ENCODE results near the gene GNA15.
"Not testable (repeated sequence)": the region's sequence is repeated elsewhere in the genome, so short reads cannot be mapped to it uniquely, and the experiment has no call there.

Gene GNA15, protein sequence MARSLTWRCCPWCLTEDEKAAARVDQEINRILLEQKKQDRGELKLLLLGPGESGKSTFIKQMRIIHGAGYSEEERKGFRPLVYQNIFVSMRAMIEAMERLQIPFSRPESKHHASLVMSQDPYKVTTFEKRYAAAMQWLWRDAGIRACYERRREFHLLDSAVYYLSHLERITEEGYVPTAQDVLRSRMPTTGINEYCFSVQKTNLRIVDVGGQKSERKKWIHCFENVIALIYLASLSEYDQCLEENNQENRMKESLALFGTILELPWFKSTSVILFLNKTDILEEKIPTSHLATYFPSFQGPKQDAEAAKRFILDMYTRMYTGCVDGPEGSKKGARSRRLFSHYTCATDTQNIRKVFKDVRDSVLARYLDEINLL

DNA sequence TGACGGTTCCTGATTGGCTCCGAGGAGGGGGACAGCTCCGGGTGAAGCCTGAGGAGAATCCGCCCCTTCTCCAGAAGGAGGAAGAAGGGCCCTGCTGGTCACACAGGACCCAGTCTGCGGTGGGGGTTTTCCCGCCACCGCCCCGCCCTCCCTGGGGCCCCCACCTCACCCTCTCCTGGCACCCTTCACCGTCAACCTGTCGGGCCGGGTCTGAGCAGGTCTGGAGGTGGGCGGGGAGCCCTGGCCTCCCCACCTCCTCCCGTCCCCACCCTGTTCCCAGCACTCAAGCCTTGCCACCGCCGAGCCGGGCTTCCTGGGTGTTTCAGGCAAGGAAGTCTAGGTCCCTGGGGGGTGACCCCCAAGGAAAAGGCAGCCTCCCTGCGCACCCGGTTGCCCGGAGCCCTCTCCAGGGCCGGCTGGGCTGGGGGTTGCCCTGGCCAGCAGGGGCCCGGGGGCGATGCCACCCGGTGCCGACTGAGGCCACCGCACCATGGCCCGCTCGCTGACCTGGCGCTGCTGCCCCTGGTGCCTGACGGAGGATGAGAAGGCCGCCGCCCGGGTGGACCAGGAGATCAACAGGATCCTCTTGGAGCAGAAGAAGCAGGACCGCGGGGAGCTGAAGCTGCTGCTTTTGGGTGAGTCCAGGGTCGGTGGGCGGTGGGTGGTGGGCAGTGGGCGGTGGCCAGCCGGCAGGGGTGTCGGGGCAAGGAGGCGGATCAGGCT lies at the start of gene GNA15:
Gene GNA15, plus strand, starts transcription at position 73 of the 723 bp plus-strand sequence. Its CDS starts 418 bp downstream, at position 491.
- DNase-seq (ENCODE audit: low read depth in 2 of 2), result no peak

DNA sequence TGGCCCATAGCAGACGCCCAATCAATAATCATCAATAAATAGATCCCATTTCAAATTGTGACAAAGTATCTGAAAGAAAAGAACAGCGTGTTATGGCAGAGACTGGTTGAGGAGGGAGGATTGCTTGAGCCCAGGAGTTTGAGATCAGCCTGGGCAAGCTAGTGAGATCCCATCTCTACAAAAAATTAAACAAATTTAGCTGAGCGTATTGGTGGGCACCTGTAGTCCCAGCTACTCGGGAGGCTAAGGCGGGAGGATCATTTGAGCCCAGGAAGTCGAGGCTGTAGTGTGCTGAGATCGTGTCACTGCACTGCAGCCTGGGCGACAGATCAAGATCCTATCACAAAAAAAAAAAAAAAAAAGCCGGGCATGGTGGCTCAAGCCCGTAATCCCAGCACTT lies 48.1 kb upstream of the GNA15 start:
- no peak for DNase-seq (ENCODE audit: low read depth in 2 of 2)

DNA sequence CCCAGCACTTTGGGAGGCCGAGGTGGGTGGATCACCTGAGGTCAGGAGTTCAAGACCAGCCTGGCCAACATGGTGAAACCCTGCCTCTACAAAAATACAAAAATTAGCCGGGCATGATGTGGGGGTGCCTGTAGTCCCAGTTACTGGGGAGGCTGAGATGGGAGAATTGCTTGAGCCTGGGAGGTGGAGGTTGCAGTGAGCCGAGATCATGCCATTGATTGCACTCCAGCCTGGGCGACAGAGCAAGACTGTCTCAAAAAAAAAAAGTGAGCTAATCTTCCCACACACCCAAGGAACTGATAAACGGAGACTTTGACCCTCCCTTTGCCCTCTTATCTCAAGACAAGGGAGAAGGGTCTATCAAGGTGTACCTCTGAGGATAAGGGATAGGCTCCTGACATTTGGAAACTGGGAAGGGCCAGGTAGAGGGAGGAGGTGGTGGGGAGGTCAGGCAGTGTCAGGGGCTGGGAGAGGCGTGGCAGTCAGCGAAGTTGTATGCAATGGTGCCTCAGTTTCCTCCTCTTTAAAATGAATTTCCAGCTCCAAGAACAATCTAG lies 46.5 kb upstream of the GNA15 start:
- DNase-seq (ENCODE audit: low read depth in 2 of 2), result not testable (repeated sequence)

DNA sequence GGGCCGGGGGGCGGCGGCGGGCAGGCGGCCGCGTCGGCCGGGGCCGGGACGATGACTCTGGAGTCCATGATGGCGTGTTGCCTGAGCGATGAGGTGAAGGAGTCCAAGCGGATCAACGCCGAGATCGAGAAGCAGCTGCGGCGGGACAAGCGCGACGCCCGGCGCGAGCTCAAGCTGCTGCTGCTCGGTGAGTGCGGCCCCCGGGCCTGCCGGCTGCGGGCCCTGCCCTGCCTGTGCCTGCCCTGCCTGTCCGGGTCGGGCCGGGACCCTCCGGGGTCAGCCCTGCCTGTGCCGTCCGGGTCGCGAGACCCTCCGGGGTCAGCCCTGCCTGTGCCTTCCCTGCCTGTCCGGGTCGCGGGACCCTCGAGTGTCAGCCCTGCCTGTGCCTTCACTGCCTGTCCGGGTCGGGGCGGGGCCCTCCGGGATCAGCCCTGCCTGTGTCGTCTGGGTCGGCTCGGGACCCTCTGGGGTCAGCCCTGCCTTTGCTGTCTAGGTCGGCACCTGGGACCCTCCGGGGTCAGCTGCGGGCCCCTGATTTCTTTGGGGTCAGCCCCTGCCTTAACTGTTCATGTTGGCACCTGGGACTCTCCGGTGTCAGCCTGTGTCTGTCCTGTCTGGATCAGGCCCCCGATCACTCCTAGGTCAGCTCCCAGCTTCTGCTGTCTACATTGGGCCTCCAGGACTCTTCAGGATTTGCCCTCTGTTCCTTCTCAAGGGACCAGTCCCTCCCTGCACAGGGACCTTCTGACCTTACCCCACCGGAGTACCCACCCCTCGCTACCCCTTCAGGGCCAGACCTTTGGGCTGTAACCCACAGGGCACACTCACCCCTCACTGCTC lies 41.0 kb upstream of the GNA15 start:
- no peak for DNase-seq (ENCODE audit: low read depth in 2 of 2)

DNA sequence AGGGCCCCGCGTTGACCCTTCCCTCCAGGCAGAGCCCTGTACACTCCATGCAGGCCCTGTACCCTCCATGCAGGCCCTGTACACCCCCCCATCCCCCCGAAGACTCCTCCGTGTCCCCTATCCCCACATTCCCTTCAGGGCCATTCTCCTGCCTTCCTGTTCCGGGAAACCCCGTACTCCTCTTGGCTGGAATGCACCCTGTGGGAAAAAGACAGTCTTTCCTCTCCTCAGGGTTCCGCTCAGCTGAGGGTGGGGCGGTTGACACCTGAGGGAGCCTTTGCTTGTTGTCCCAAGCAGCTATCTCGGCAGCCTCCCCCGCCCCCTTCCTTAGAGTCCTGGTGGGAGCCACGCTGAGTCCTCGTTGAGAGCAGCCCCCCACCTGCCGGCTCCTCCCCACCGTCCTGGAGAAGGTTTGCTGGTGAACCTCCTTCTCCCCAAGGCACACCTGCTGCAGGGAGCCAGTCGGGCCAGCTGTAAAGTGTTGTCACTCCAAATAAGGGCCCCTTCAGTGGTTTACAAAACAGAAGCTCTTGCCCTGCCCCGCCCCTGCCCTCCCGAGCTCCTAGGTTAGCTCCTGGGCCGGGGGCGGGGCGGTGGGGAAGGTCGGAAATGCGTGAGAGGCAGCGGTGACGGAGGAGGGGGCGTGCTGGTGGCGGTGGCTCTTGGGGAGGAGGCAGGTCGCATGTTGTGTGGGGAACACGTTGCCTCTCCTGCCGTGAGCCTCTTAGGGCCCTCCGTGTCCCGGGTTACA lies 40.2 kb upstream of the GNA15 start:
- DNase-seq (ENCODE audit: low read depth in 2 of 2), result no peak

DNA sequence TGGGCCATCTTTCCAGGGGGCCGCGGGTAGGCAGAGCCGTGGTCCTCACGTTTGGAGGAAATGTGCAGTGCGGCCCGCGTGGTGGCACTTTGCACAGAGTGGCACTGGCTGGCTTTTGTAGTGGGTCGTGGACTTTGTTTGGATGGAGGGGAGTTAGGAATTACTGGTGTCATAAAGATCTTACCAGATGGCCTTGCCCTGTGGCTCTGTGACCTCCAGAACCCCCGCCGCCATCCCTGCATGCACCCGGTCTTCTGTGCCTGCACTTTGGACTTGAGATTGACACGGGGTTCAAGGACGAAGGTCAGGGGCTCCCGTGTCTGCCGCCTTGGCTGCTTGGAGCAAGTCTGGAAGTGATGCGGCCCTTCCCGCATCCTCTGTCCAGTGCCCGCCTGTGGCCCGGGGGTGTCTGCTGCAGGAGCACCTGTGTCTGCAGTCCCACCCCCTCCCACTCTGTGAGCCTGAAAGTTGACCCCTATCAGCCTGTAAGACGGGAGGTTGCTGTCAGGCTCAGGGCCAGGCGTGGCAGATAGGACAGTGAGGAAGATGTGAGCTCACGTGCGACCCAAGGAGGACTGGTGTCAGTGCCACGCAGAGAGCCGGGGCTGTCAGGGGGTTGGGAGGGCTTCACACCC lies 39.4 kb upstream of the GNA15 start:
- no peak for DNase-seq (ENCODE audit: low read depth in 2 of 2)

DNA sequence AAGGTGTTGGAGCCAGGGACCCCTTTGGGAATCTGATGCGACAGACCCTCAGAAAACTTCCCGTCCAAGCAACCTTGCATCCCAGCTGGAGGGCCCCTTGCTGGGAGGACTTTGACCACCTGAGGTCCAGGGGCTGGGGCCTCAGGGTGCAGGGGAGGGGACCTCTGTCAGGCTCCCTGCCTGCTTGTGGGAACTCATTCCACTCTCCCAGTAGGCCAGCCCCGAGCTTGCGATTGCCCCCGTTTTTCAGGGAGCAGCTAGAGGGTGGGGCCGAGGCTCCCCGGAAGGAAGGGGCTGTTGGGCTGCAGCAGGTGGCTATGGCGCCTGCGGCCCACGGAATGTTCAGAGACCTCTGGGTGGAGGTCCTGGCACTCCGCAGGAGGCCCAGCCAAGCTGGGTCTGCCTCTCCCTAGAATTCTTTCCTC lies 38.9 kb upstream of the GNA15 start:
- no peak for DNase-seq (ENCODE audit: low read depth in 2 of 2)

DNA sequence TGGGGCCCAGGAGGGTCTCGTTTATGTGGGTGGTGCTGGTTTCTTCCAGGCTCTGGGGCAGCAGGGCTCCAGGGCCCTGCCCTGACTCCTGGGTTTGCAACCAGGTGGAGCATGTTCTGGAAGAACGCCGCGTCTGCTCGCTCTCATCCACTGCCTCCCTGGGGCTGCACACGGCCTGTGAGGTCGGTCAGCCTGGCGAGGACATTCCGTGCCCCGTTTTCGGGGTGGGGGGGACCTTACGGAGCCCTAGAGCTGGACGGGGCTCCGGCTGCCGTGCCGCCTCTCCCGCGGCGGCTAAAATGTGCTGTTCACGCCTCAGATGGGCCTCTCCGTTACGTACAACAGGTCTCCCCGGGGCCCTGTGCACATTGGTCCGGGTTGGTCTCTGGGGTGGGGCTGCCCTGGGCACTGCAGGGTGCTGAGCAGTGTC lies 38.4 kb upstream of the GNA15 start:
- DNase-seq (ENCODE audit: low read depth in 2 of 2), result no peak

DNA sequence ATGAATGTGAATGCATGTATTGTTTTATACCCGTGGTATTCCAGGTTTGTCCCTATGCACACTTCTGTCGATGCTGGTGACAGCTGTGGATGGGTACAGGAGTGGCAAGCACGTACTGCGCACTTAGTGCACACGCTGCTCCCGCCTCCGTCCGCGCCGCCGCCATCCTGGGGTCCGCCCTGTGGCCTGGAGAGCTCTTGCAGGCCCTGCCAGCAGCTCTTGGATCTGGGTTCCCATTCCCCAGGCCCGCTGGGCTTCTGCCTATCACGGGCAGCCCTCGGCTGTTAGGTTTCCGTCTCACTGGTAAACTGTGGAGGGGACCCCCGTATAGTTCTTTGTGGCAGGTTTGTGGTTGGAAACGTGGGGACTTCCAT lies 37.7 kb upstream of the GNA15 start:
- no peak for DNase-seq (ENCODE audit: low read depth in 2 of 2)

DNA sequence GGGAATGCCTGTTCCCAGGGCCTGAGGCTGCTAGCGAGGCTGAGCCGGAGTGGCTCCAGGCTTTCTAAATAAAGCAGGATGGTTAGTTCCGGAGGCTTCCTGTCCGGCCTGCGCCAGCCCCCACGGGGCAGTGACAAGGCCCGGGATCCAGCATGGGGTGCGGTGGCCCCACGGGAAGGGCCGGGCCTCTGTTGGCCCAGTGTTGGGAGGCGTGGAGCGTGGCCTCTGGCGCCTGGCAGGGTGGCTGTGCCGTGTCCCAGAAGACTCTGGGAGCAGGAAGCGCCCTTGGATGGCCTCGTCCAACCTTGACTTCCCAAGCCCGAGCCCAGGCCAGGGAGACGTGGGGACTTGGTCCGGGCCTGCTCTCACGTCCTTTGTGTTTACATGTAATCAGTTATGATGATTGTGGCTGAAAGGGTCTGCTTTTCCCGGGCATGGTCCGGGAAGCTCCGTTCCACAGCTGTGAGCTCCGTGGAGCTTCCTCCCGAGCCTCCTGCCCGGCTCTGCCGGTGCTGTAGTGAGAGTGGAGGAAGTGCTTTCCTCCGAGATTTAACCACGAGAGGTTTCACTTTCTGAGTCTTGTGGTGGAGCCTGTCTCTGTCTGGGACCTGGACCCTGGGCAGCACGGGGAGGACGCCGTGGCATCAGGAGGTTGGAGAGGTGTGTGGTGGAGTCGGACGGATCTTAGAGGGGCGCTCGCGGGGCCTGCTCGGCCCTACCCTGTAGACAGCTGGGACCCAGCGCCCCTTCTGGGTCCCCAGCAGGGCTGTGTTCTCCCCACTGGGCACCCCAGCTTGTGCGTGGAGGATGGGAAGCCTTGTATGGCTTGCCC lies 37.1 kb upstream of the GNA15 start:
- DNase-seq (ENCODE audit: low read depth in 2 of 2), result no peak

DNA sequence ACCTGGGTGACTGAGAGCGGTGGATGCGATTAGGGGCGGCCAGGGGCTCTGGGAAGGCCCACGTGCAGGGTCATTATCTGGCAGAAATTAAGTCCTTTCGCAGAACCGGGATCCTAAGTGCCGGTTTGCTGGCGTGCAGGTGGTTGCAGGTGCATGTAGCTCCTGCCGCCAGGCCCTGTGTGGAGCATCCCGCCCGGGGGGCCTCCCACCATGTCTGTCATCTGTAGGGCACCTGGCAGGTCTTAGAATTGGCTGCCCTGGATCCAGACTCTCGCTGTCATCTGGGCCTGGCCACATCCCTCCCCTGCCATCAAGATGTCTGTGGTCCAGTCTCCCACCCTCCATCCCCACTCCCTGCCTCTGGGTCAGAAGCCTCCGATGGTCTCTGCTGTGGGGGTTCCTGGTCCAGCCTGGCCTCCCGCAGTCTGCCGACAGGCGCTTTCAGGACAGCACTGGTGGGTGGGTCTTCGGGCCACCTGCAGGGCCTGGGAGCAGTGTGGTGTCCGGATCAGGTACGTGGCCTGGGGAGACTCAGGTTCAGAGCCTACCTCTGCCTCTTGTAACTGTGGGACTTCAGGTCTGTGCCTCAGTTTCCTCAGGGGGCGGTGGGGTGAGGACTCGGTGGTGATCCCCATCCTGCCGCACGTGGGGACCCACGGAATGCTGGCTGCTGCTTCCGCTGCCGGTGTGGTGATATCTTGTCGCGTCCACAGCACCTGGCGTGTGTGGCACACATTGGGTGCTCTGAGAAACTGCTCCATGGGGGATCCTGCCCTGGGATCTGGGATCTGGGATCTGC lies 36.3 kb upstream of the GNA15 start:
- no peak for DNase-seq (ENCODE audit: low read depth in 2 of 2)

DNA sequence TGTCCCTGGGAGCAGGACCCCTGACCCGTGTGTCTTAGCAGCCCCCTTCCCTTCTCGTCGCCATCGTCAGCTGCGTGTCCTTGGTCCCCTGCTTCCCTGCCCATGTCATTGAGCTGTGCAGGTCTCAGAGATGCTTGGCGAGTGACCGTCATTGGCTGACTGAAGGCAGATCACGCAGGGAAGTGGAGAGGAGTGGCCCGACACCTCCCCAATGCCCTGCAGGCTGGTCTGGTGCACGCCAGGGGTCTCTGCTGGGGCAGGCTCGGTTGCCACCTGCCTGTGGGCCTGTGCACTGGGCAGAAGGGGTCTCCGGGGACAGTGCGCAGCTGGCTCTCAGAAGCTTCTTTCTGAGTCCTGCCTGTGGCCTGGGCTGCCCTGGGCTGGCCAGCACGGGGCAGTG lies 35.5 kb upstream of the GNA15 start:
- no peak for DNase-seq (ENCODE audit: low read depth in 2 of 2)

DNA sequence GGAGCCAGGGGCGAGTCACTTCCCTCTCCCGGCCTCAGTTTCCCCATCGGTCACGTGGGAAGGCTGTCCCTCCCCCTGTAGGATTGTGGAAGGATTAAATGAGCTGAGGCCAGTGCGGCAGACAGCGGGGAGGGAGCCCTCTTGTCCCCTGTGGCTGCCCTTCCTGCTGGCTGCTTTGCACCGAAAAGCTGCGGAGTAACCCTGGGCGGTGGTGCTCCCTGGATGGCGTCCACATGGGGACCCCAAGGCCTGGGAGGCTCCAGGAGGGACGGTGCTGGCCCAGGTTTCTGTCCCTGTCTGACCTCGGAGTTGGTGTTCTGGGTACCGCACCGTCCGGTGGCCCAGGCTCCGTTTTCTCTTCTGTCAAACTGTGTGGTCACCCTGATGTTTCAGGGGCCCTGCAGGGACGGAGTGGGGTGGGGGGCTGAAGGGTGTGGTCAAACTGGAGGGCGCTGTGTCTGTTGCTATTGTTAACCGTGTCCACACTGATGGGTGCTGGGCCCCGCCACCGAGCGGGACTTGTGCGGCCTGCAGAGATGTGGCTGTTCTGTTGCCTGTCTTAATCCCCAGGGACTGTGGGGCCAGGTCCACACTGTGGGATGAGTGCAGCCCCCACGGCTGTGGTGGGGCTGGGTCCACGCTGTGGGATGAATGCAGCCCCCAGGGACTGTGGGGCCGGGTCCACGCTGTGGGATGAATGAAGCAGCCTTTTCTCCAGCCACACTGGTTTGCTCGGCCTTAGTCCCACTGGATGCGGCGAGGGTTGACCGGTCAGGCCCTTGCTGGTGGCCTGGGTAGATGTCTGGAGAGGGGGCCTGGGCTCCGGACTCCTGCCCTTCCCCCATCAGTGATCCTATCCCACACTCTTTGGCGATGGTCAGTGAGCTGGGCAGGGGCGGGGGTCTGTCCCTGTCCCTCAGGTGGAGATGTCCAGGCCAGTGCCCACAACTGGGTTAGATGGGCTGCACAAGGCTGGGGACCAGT lies 34.8 kb upstream of the GNA15 start:
- no peak for DNase-seq (ENCODE audit: low read depth in 2 of 2)

DNA sequence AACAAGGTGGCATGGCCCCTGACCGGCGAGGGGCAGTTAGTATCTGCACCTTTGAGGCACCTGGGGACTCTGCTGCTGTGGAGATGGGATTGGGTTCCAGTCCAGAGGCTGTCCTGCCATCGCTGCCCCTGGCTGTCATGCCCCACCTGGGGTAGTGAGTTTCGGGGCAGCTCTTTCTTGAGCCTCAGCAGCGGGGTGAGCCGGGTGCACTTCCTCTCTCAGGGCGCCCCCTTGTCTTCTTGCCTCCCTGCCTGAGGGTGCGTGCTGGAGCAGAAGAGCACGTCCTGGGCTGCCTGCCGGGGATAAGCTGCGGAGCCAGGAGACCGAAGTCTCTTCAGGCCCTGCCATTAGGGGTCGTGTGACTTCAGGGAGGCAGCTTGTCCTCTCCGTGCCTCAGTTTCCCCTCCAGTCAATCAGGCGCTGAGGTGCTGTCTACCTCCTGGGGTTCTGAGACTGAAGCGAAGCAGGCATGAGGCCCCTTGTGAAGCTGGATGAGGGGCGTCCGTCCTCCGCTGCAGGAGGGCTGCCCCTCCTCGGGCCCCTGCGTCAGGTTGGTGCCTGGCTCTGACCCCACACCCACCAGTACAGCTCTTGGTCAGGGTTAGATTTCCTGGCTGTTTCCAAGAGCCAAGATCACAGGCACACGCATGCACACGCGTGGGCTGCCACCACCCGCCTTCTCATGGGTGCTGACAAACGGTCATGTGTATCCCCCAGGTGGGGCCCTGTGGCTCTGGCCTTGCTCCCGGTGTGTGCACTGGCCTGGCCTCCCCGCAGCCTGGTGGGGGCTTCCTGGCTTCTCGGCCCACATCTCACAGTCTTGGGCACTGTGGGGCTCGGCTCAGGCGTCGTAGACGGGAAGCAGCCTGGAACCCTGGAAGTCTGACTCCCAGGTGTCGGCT lies 33.3 kb upstream of the GNA15 start:
- no peak for DNase-seq (ENCODE audit: low read depth in 2 of 2)

DNA sequence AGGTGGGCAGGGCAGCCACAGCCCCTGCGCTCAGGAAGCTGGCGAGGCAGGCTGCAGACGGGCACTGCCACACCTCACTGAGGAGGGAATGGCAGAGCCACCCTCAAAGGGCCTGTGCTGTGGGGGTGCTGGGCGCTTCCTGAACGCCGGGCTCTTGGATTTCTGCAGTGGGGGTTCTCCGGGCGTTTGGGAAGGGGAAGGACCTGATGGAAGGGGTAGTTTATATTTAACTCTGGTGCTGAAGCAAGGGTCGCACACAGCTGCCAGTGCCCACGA lies 31.2 kb upstream of the GNA15 start:
- DNase-seq (ENCODE audit: low read depth in 2 of 2), result no peak

DNA sequence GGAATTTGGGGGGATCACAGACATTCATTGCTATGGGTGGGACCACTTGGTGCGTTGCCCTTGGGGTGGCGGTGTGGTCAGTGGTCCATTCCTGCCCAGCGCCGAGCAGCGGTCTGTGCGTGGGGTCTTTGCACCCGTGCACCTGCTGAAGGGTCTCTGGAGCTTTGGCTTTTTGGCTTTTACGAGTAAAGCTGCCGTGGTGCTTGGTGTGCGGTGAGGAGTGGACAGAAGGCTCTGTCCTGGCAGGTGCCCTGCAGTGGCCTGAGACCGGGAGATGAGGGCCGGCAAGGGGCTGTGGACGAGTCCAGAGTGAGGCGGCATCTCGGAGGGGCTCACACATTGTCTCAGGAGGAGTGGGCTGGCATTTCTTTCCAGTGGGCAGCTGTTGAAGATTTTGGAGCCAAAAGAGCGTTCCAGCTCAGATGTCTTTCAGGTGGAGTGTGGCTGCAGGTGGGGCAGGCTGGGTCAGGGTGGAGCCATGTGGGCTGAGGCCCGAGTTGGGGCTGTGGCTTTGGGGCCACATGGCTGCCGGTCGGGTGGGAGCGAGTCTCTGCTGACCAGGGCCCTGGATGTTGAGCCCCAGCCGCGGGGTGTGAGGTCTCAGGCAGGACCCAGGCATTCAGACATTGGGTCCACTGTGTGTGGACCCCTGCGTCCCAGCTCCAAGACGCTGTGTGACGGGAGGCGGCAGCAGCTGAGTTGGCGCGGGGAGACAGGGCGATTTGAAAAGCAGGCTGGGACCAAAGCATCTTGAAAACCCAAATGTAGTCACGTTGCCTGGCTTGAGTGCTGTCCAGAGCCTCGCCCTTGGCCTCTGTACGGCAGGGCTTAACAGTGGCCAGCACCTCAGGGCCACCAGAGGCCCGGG lies 30.0 kb upstream of the GNA15 start:
- DNase-seq (ENCODE audit: low read depth in 2 of 2), result no peak
